GM18867 (cell line): ENCODE results near the gene CHGA.

Experiments
- ATAC-seq: cut with Tn5 transposase; IDR thresholded peaks from one replicate; pipeline ENCODE4 v1.9.1; 2021; ENCODE audit warnings: mild to moderate bottlenecking, moderate library complexity; ENCODE audit not compliant: unreplicated experiment

CHGA gene

DNA sequence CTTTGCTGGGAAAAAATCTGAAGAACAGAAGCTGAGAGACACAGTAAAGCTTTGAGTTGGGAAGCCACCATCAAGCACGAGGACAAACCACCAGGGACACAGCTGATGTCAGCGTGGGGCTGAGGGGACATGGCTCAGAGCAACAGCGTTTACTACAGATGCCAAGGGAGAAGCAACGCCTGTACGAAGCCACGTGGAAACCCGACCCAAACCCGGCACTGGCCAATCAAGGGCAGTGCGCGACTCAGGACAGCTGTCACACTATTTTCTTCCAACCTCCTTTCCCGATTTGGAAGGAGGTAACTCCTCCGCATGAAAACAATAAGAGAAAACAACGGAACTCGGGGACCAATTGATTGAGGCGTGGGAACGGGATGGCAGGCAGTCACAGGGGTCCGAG is 20.2 kb upstream of the CHGA start:
- ATAC-seq: no peak

DNA sequence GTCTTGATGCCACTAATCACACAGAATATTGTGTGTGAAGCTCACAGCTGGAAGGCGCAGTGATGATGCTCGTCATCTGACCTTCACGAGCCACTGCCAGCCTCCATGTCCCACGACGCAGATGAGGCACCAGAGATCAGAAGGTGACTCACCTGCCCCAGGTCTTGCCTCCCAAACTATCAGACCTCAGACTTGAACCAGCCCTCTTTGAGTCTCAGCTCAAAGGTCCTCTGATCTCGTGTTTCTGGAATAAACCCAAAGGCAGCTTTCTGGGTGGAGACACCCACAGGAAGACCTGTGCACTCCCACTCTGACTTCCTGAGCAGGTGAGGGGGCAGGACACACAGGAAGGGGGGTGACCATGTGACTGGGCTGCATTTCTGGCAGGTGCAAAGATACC is 19.6 kb upstream of the CHGA start:
- ATAC-seq: no peak

GRCh38 chr14:92905667-92906066 is 17.3 kb upstream of the CHGA start:
- no peak for ATAC-seq

DNA sequence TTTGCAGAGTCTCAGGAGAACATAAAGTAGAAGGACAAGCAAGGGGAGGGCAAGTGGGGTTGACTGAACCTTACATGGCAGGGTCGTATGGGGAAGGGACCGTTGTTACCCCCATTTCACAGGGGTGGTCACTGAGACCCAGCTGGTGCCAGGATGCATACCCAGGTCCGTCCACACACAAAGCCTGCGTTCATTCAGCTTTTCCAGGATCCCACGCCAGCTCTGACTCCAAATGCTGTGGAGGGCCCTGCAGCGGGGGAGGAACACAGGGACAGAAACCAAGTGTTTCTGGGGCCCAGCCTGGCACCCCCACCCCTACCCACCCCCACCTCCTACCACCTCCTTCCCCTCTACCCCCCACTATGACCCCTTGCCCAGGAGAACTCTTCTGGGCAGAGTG is 16.5 kb upstream of the CHGA start:
- no peak for ATAC-seq

GRCh38 chr14:92906823-92907222 is 16.1 kb upstream of the CHGA start:
- no peak for ATAC-seq

DNA sequence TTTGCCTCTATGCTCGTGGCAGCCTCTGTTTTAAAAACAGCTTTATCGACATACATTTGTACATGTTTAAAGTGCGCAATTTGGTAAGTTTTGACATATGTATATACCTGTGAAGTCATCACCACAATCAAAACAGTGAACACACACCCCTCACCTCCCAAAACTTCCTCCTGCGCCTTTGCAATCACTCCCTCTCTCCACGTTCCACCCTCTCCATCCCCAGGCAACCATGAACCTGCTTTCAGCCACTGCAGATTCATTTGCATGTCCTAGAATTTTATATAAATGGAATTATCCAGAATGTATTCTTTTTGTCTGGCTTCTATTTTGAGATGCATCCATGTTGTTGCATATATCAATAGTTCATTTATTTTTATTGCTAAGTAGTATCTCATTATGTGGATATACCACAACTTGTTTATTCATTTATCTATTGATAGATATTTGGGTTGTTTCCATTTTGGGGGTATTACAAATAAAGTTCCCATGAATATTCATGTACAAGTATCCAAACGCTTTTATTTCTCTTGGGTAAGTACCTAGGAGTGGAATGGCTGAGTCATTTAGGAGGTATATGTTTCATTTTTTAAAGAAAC is 15.5 kb upstream of the CHGA start:
- ATAC-seq: no peak

DNA sequence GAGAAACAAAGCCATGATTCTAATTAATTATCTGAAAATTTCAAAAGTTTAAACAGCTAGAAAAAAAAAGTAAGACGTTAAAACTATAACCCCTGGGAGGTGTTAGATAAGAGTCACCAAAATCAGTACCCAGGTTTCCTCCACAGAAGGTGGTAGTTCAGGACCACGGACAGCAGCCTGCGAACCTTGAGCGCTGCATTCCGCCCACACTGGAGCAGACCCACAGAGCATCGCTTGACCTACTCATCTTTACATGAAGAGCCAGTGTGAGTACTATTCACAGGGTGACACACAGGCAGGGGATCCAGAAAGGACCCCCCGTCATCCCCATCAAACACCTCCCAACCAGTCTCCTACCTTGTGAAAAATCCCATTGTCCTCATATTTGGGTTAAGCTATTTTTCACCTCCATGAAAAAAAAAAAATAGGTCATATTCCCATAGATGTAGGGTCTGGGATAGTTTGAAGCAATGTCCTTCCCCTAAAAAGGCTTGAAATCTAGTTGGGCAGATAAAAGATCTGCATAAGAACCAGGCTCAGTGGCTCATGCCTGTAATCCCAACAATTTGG is 8.8 kb upstream of the CHGA start:
- no peak for ATAC-seq

DNA sequence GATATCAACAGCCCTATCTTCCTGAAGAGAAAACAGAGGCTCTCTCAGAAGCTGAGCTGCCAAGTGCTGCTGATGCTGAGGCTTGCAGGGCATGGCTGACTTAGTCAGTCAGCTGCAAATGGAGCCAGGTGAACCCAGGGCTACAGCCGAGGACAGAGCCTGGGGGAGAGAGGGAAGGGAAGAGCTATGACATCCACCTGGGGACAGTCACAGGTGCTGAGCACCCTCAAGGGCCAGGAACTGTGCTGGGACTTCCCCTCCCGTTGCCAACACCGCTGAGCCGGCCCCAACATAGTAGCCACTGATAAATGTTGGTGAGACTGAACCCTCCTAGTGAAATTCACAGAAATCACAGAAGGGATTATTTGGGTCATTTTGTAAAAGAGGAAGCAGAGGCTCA is 6.7 kb upstream of the CHGA start:
- ATAC-seq: no peak

DNA sequence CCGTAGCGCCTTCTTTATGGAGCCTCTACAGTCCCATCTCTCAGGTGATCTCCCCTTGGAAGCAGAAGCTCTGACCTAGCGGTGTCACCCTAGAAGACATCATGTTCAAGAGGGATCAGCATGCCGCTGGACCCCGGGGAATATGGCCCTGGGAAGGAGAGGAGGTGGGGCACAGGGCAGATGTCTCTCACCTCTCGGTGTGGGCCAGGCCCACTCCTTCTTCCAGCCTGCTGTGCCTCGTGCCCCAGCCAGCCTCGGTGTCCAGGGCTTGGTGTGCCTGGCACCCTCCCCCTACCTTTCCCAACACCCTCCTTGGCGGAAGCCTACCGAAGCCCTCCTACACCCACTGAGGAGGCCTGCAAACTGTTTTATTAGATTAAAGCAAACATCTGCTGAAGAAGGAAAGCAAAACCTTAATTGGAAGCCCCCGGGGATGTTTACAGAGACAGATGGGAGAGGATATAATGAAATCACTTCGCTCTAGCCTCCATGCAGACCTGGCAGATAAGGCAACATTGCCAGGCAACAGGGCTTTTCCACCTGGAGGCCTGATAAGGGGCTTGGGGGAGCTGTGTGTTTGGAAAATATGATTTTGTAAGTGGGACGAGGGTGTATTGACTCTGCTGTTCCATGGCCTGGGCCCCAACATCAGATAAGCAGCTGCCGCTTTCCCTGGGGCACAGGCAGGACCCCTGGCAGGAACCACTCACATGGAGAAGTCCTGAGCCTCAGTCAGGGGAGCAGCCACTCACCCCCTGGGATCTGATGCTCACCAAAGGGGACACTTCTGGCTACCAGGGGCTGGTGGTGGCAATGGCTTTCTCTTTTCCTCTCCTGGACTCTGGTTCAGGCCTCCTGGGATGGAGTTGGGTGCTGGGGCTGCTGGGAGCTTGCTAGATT is 5.7 kb upstream of the CHGA start:
- no peak for ATAC-seq

- no peak for ATAC-seq
Observed at GRCh38 chr14:92917956-92918355, 5.0 kb upstream of the CHGA start.

DNA sequence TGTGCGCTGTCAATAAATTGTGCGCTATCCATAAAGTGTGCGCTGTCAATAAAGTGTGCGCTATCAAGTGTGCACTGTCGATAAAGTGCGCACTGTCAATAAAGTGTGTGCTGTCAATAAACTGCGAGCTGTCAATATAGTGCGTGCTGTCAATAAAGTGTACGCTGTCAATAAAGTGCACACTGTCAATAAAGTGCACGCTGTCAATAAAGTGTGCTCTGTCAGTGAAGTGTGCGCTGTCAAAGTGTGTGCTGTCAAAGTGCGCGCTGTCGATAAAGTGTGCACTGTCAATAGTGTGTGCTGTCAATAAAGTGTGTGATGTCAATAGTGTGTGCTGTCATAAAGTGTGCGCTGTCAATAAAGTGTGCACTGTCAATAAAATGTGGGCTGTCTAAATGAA is 2.9 kb upstream of the CHGA start:
- ATAC-seq: no peak

- ATAC-seq: no peak
Observed at GRCh38 chr14:92922155-92922735, 705 bp upstream of the CHGA start.

GRCh38 chr14:92923744-92924103 is 774 bp downstream of the CHGA start:
- ATAC-seq: no peak

GRCh38 chr14:92924247-92924646 is 1.3 kb downstream of the CHGA start:
- ATAC-seq: no peak

GRCh38 chr14:92925446-92925845 is 2.5 kb downstream of the CHGA start:
- ATAC-seq: no peak

GRCh38 chr14:92926180-92926845 is 3.4 kb downstream of the CHGA start:
- no peak for ATAC-seq

- no peak for ATAC-seq
Observed at GRCh38 chr14:92926931-92927330, 4.0 kb downstream of the CHGA start.

- ATAC-seq: no peak
Observed at GRCh38 chr14:92927349-92928257, 4.7 kb downstream of the CHGA start.

- ATAC-seq: no peak
Observed at GRCh38 chr14:92928258-92928629, 5.3 kb downstream of the CHGA start.

DNA sequence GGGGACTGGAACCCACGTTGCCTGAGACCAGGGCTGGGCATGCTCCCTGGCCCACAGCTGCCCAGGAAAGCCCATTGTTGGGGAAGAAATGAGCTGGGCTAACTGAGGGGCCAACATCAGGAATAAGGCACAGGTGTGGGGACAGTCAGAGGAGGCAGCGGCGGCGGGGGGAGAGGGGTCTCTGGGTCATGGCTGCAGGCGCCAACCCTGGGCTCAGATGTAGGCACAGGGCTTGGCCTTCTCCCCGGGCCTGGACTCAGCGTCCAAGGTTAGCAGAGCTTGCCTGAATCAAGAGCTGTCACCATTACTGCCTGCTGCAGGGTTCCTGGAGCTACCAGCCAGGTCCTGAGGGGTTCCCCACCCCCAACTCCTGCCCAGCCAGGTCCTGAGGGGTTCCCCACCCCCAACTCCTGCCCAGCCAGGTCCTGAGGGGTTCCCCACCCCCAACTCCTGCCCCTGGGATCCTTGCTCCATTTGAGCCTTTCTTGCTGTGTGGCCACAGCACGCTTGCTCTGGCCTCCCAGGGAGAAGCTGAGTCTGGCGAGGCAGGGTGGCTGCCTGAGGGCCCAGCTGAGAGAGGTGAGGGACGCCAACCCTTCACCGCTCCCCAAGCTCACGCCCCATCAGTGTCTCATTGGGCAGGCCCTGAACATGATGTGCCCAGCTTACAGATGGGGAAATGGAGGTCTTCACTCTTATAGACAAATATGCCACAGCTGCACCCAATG is 6.2 kb downstream of the CHGA start:
- ATAC-seq: no peak
